B cell (primary cell): Measurements from ENCODE around the gene CKAP5. TPM values are rescaled to one million over a fixed set of nuclear protein-coding genes. Genes with fewer than 3 reads are reported as not detected.

Experiments
- ATAC-seq: fragments of 200-7000 bp; cut with Tn5 transposase; one replicate; pipeline ENCODE4 v1.10.0; 2021; ENCODE audit warnings: low read depth, mild to moderate bottlenecking, moderate number of reproducible peaks, moderate library complexity
- CTCF ChIA-PET: fragments of 350-600 bp; sonication (Branson Sonifier 250); formaldehyde crosslinking; loops from one replicate; lab custom pipeline; 2021; ENCODE audit warnings: antibody characterized with exemption, inconsistent platforms; lab: Charles Lee
- POLR2A ChIA-PET: fragments of 350-600 bp; sonication (Branson Sonifier 250); formaldehyde crosslinking; loops from one replicate; lab custom pipeline; 2021; ENCODE audit warnings: antibody characterized with exemption; lab: Charles Lee
- DNase-seq: peaks from one replicate; pipeline ENCODE4 v3.0.0; 2013
- H2AFZ ChIP-seq: 2 replicates; pipeline ENCODE4 v1.6.1; 2012; ENCODE audit warnings: mild to moderate bottlenecking, low read depth, low read length; ENCODE audit not compliant: insufficient read depth, poor library complexity, severe bottlenecking
- H3K27ac ChIP-seq, 2 donors: 1 replicate in 1 of 2; 2 replicates in 1 of 2; pipeline ENCODE4 v1.5.1; 2012 to 2013; ENCODE audit warnings: low read length in 2 of 2, mild to moderate bottlenecking in 2 of 2, moderate library complexity in 1 of 2
- H3K27me3 ChIP-seq, 4 experiments: fragments of 200-600 bp in 1 of 4; sonication (generic) in 1 of 4; replicated peaks in 1 of 4; 1 replicate in 2 of 4; 2 replicates in 2 of 4; pipeline versions ENCODE4 v1.6.1 to v1.7.0; 2013 to 2016; ENCODE audit warnings: low read length in 3 of 4, mild to moderate bottlenecking in 2 of 4, mixed read lengths in 1 of 4, moderate library complexity in 1 of 4; ENCODE audit not compliant: insufficient read depth in 4 of 4, control insufficient read depth in 3 of 4; ENCODE audit errors: control extremely low read depth in 1 of 4
- H3K36me3 ChIP-seq, 2 experiments: replicated peaks in 1 of 2; 1 replicate in 1 of 2; 2 replicates in 1 of 2; pipeline versions ENCODE4 v1.6.1 to v1.7.1; 2013; ENCODE audit warnings: low read length in 1 of 2; ENCODE audit not compliant: insufficient read depth in 2 of 2, control insufficient read depth in 1 of 2; ENCODE audit errors: control extremely low read depth in 1 of 2, extremely low read depth in 1 of 2
- H3K4me1 ChIP-seq, 2 donors: fragments of 200-600 bp in 1 of 2; sonication (generic) in 1 of 2; 1 replicate in 1 of 2; 2 replicates in 1 of 2; pipeline versions ENCODE4 v1.5.1 to v1.6.1; 2013 to 2017; ENCODE audit warnings: low read length in 2 of 2; ENCODE audit not compliant: control insufficient read depth in 2 of 2, insufficient read depth in 2 of 2
- H3K4me2 ChIP-seq: replicated peaks from 2 replicates; pipeline ENCODE3; 2012; ENCODE audit warnings: mild to moderate bottlenecking, low read depth, low read length; ENCODE audit not compliant: poor library complexity, severe bottlenecking
- H3K4me3 ChIP-seq, 5 experiments: fragments of 200-600 bp in 1 of 5; sonication (generic) in 1 of 5; 1 replicate in 3 of 5; 2 replicates in 2 of 5; pipeline versions ENCODE4 v1.5.1 to v1.7.0; 2011 to 2016; ENCODE audit warnings: low read length in 4 of 5, mild to moderate bottlenecking in 4 of 5, low read depth in 2 of 5, control low read depth in 1 of 5, moderate library complexity in 1 of 5; ENCODE audit not compliant: insufficient read depth in 1 of 5; ENCODE audit errors: control extremely low read depth in 1 of 5, extremely low read depth in 1 of 5
- H3K79me2 ChIP-seq: fragments of 200-600 bp; sonication (generic); one replicate; pipeline ENCODE4 v1.6.0; 2016; ENCODE audit warnings: low read length; ENCODE audit not compliant: control insufficient read depth, insufficient read depth
- H3K9ac ChIP-seq: fragments of 200-600 bp; sonication (generic); 2 replicates; pipeline ENCODE4 v1.6.1; 2017; ENCODE audit warnings: mild to moderate bottlenecking, low read length, moderate library complexity
- H3K9me3 ChIP-seq, 3 donors: one replicate each; pipeline versions ENCODE4 v1.6.1 to v1.7.1; 2013; ENCODE audit warnings: low read length in 2 of 3; ENCODE audit not compliant: control insufficient read depth in 2 of 3, insufficient read depth in 1 of 3; ENCODE audit errors: control extremely low read depth in 1 of 3
- H4K20me1 ChIP-seq: 2 replicates; pipeline ENCODE4 v1.6.0; 2012; ENCODE audit warnings: mild to moderate bottlenecking, low read length; ENCODE audit not compliant: insufficient read depth, control insufficient read depth, poor library complexity, severe bottlenecking
- H3K27ac Mint-ChIP-seq: one replicate; pipeline ENCODE4 v1.8.0; 2021; ENCODE audit warnings: mixed read lengths
- H3K27me3 Mint-ChIP-seq: one replicate; pipeline ENCODE4 v1.8.0; 2021; ENCODE audit warnings: mixed read lengths
- H3K4me1 Mint-ChIP-seq: one replicate; pipeline ENCODE4 v1.8.0; 2021; ENCODE audit warnings: mixed read lengths
- H3K4me3 Mint-ChIP-seq: one replicate; pipeline ENCODE4 v1.8.0; 2021; ENCODE audit warnings: mixed read lengths
- H3K9me3 Mint-ChIP-seq: one replicate; pipeline ENCODE4 v1.8.0; 2022; ENCODE audit warnings: mixed read lengths; ENCODE audit not compliant: insufficient read depth
- EZH2 ChIP-seq: IDR thresholded peaks from 2 replicates; pipeline ENCODE4 v1.6.1; 2012; ENCODE audit warnings: borderline replicate concordance, low read depth, mild to moderate bottlenecking, moderate library complexity, low read length; ENCODE audit not compliant: insufficient read depth, poor library complexity, severe bottlenecking
- WGBS: methylation state at CpG from one replicate; pipeline ENCODE4 v1.1.5; 2013; ENCODE audit warnings: missing lambda C conversion rate; ENCODE audit not compliant: insufficient coverage; 5-methylcytosine and 5-hydroxymethylcytosine counted together
- intact Hi-C: fragments of 100-400 bp; cut with micrococcal nuclease; formaldehyde crosslinking; loops from one replicate; pipeline ENCODE4 v1.10.0; 2022
- polyA plus RNA-seq: library from polyadenylated mRNA; depleted of rRNA; stranded (reverse); fragments of >200 nt; gene quantifications from 2 replicates; pipeline ENCODE4 v1.2.3, GENCODE V29; 2012
- total RNA-seq, 2 donors: library from RNA; stranded (reverse); fragments of 120-200 nt in 1 of 2; gene quantifications; 1 replicate in 1 of 2; 2 replicates in 1 of 2; pipeline versions ENCODE4 v1.2.3 to v1.2.4, GENCODE V29; 2013 to 2022
- TF ChIP-seq, protein P1 (sequence below): fragments of 200-600 bp; IDR thresholded peaks from one replicate; pipeline ENCODE4 v1.8.0; 2022; ENCODE audit warnings: antibody characterized with exemption, mild to moderate bottlenecking

Gene CKAP5
- total and polyA plus RNA-seq, 2 donors (not counting 1 experiment from before 2014, with no cell fraction given) = 7.3 to 54.3 TPM

DNA sequence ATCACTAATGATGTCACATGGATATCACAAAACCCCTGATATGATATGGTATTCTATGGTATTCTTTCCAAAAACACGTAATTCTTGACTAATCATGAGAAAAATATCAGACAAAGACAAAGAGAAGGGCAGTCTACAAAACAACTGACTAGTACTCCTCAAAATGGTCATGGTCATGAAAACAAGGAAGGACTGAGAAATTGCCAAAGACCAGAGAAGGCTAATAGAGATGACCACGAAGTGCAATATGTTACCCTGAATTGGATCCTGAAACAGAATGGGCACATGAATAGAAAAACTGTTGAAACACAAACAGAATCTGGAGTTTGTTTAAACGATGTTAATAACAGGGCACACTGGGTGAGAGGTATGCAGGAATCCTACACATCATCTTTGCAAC lies 10.2 kb downstream of the CKAP5 start:
- Mint-ChIP-seq H3K4me3 (no peak overlapping the region), H3K4me1 (peaks cover 9% of the 10 kb centered on the region), H3K9me3 (no peaks in the 10 kb centered on the region), H3K27me3 (no peaks in the 10 kb centered on the region), H3K27ac (no peak overlapping the region)
- intact Hi-C loops = no loop called here
- H3K4me1 ChIP-seq = no peaks in the 10 kb centered on the region
- no peak overlapping the region for H3K27ac ChIP-seq
- TF ChIP-seq EZH2 = no peak
- TF ChIP-seq, protein P1, sequence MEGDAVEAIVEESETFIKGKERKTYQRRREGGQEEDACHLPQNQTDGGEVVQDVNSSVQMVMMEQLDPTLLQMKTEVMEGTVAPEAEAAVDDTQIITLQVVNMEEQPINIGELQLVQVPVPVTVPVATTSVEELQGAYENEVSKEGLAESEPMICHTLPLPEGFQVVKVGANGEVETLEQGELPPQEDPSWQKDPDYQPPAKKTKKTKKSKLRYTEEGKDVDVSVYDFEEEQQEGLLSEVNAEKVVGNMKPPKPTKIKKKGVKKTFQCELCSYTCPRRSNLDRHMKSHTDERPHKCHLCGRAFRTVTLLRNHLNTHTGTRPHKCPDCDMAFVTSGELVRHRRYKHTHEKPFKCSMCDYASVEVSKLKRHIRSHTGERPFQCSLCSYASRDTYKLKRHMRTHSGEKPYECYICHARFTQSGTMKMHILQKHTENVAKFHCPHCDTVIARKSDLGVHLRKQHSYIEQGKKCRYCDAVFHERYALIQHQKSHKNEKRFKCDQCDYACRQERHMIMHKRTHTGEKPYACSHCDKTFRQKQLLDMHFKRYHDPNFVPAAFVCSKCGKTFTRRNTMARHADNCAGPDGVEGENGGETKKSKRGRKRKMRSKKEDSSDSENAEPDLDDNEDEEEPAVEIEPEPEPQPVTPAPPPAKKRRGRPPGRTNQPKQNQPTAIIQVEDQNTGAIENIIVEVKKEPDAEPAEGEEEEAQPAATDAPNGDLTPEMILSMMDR = no peak
- H3K36me3 ChIP-seq = peaks cover 0 to 3% of the 10 kb centered on the region in 2 experiments
- H3K9ac ChIP-seq = no peak overlapping the region
- ATAC-seq (no peak), DNase-seq (no peak)
- ChIA-PET POLR2A (no interaction called here), CTCF (interaction anchor here (0.6 kb wide), 2 partner anchors 12 to 52 kb away, joined by 3 to 4 read pairs; no protein-coding TSS in a partner anchor)
- H3K79me2 ChIP-seq = peaks cover 95% of the 10 kb centered on the region
- no peak overlapping the region for H3K4me3 ChIP-seq
- no peaks in the 10 kb centered on the region for H3K9me3 ChIP-seq
- no peak overlapping the region for H3K4me2 ChIP-seq
- H2AFZ ChIP-seq = no peak overlapping the region
- H4K20me1 ChIP-seq = peaks cover 15% of the 10 kb centered on the region
- H3K27me3 ChIP-seq = no peaks in the 10 kb centered on the region
- 100% methylated on average over 1 of the region's 3 CpGs for WGBS

DNA sequence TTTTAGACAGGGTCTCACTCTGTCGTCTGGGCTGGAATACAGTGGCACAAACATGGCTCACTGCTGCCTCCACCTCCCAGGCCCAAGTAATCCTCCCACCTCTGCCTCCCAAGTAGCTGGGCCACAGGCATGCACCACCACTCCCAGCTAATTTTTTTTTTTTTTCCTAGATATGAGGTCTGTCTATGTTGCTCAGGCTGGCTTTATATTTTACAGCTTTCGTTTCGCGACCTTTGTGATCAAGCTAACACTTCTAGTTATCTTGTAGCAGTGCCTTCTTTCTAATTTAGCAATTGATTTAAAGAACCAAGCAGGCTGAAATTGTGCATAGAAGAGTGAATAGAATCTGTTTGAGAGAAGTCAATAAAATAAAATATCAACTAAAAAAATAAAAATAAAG lies 11.3 kb downstream of the CKAP5 start:
- H3K27ac Mint-ChIP-seq = no peak overlapping the region
- POLR2A ChIA-PET = no interaction called here
- peaks cover 93% of the 10 kb centered on the region for H3K79me2 ChIP-seq
- H3K27ac ChIP-seq = no peak overlapping the region
- H3K4me2 ChIP-seq = no peak overlapping the region
- peaks cover 9% of the 10 kb centered on the region for H3K4me1 Mint-ChIP-seq
- no peaks in the 10 kb centered on the region for H3K4me1 ChIP-seq
- WGBS = no CpG with 5 or more reads among the region's 4 CpGs
- no peaks in the 10 kb centered on the region for H3K9me3 Mint-ChIP-seq
- CTCF ChIA-PET = no interaction called here
- H3K4me3 Mint-ChIP-seq = no peak overlapping the region
- intact Hi-C loops = no loop called here
- ATAC-seq (no peak), DNase-seq (no peak)
- no peaks in the 10 kb centered on the region for H3K27me3 ChIP-seq
- H3K4me3 ChIP-seq = no peak overlapping the region
- H3K9me3 ChIP-seq = no peaks in the 10 kb centered on the region
- no peaks in the 10 kb centered on the region for H3K27me3 Mint-ChIP-seq
- no peak for TF ChIP-seq EZH2
- TF ChIP-seq, protein P1 = no peak
- H3K36me3 ChIP-seq = peaks cover 0 to 3% of the 10 kb centered on the region in 2 experiments
- H2AFZ ChIP-seq = no peak overlapping the region
- no peak overlapping the region for H3K9ac ChIP-seq
- H4K20me1 ChIP-seq = peaks cover 17% of the 10 kb centered on the region
